GM19099 (cell line): Measurements from ENCODE around the gene STAB1.
A peak's percentile ranks its signal among the peaks of the same experiment; 100 is the strongest.

Experiments used
- POLR2A ChIP-seq: IDR thresholded peaks from 3 replicates; pipeline ENCODE4 v1.6.1; 2011; ENCODE audit warnings: low read depth; ENCODE audit not compliant: insufficient read length; ENCODE audit errors: extremely low read depth

Gene STAB1

DNA sequence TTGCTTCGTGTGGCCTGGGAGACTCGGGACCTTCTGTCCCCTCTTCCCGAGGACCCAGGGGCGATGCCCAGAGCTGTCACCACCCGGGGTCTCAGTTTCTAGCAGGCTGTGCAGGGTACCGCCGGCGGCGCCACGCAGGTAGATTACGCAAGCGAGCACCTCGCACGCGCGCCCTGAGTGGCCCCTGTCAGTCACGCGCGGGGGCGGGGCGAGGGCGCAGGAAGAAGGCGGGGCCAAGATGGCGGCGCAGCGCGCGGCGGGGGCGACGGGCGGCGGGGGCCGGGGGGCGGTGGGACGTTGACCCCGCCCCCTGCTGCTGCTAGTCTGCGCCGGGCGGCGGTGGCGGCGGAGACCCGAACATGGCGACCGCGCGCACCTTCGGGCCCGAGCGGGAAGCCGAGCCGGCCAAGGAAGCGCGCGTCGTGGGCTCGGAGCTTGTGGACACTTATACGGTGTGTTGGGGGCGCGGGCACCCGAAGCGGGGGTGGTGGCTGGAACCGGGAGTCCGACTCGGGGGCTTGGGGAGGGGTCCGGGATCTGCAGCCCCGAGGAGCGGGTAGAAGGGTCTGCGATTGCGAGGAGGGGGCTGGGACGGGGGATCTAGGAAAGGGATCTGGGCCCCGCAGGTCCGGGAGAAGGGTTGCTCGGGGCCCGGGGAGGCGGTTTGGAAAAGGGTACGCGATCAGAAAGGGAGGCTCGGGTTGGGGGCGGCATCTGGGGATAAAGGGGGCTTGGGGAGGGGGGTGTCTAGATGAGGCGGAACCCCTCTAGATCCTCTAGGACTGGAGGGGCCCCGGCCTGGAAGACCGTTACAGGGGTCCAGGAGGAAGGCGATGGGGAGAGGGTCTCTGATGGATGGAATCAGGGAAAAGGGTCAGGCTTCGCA lies 39.6 kb upstream of the STAB1 start, which contains the start of gene NISCH:
NISCH (plus strand) TSS at position 322 of the 886 bp plus-strand sequence; CDS start at position 360, 38 bp downstream.
- peak; percentile 86 for TF ChIP-seq POLR2A

GRCh38 chr3:52456169-52456799 lies 38.9 kb upstream of the STAB1 start:
- TF ChIP-seq POLR2A, result no peak

- no peak for TF ChIP-seq POLR2A
Measured at GRCh38 chr3:52456800-52457183, 38.3 kb upstream of the STAB1 start.

- no peak for TF ChIP-seq POLR2A
Measured at GRCh38 chr3:52458031-52458760, 36.9 kb upstream of the STAB1 start.

GRCh38 chr3:52458770-52459545 lies 36.2 kb upstream of the STAB1 start:
- no peak for TF ChIP-seq POLR2A

- TF ChIP-seq POLR2A, result no peak
Measured at GRCh38 chr3:52461874-52462273, 33.3 kb upstream of the STAB1 start.

GRCh38 chr3:52463416-52463815 lies 31.7 kb upstream of the STAB1 start:
- TF ChIP-seq POLR2A, result no peak

DNA sequence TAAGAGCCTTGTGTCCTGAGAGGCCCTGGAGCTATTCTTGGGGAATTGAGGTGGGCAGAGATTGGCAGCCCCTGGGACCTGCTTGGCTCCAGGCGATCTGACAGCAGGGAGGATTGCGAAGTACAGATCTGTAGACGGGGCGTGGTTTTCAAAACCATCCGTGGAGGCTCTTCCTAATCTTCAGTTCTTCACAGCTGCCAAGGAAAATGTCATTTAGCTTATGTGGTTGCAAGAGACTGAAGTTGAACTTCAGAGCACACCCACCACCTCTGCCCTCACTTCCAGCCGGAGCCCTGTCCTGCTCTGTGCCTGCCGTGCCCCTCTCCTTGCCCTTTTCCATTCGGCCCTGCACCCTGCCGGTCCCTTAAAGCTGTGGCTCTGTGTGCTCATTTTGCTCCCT lies 26.8 kb upstream of the STAB1 start:
- TF ChIP-seq POLR2A, result no peak

GRCh38 chr3:52469001-52469400 lies 26.1 kb upstream of the STAB1 start:
- no peak for TF ChIP-seq POLR2A

GRCh38 chr3:52470920-52471319 lies 24.2 kb upstream of the STAB1 start:
- no peak for TF ChIP-seq POLR2A

DNA sequence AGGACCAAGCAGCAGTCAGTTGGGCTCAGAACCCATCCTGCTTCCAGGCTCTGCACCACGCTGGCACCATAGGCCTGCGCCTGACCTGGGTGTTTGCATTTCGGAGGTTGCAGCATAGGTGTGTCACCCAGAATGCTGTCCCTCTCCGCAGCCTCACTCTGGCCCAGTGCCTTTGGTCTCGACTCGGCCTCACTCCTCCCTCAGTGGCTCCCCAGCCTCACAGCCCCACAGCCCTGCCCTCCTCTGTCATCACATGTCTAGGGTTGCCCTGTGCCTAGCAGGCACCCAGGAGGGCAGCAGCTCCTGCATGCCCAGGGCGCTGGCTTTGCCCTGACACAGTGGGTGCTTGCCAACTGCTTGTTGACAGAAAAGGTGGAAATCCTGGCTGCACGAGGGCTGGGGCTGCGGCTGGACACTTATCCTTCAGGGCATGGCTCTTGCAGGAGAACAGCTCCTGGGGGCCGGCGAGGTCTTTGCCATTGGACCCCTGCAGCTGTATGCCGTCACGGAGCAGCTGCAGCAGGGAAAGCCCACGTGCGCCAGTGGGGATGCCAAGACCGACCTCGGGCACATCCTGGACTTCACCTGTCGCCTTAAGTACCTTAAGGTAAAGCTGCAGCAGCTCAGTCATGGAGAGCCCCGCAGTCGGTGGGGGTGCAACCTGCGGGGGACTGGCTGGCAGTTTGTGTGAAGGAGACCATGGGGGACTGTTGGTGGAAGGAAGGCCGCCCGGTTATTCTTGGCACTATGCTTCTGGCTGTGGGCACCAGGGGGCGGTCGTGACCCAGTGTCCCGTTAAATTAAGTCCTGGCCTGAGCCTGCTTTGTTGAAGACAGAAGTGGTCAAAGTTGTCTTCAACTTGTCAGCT lies 23.5 kb upstream of the STAB1 start:
- no peak for TF ChIP-seq POLR2A

DNA sequence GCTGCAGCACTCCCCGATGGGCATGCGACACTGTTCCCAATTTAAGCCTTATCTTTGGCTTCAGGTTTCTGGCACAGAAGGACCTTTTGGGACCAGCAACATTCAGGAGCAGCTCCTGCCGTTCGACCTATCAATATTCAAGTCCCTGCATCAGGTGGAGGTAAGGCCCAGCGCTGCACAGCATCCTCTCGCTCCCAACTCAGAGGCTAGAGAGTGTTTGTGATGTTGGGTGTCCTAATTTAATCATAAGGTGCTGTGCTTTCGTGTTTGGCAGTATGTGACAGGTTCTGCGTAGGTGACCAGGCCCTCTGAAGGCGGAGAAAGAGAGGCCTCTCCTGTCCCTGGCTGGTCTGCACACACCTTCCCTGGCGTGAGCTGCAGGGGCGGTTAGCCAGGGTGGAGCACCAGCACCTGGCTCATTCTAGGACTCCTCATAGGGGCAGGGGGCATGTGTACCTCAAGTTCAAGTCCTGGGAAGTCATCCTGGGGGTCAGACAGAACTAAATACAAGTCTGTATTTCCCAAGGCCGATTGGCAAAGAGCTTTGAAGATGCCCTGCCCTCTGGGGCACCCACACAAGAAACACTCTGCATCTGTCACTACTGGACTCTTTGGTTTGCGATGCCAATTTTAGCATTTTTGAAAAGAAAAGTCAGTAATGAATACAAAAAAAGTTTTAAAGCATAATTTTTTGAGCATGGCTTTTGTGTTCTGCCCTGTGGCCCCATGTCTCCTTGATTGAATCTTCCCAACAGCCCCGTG lies 22.7 kb upstream of the STAB1 start:
- TF ChIP-seq POLR2A, result no peak

DNA sequence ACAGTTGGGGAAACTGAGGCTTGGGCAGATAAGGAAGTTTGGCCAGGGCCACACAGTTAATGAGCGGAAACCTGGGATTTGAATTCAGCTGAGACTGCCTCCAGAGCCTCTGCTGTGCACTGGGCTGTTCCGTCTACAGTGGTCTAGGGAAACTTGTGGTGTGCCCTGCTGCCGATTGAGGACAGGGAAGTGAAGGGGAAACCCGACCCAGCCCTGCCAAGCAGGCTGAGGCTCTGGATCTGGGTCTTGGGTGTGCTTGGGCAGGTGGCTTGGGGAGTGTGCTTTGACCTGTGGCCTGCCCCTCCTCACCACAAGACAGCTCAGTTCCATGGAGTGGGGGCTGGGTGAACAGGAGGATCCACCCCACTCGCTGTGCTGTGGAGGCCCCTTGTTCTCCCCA lies 22.1 kb upstream of the STAB1 start:
- TF ChIP-seq POLR2A, result no peak

GRCh38 chr3:52477076-52477795 lies 17.9 kb upstream of the STAB1 start:
- TF ChIP-seq POLR2A, result no peak
